Activated CD8-positive, alpha-beta T cell treated with anti-CD3 and anti-CD28 coated beads, Interleukin-2, amount 10 ng/mL, durations not matched to agents 7 days and 5 days (primary cell): ENCODE measurements around the gene GADL1. TPM values are rescaled to one million over a fixed set of nuclear protein-coding genes. Genes with fewer than 3 reads are reported as not detected.

Experiments used
- ATAC-seq: fragments of 150-1000 bp; cut with Tn5 transposase; one replicate; pipeline ENCODE4 v1.10.0; 2021; ENCODE audit warnings: moderate library complexity
- CTCF ChIA-PET: fragments of 350-600 bp; sonication (Branson Sonifier 250); formaldehyde crosslinking; loops from one replicate; lab custom pipeline; 2021; ENCODE audit warnings: antibody characterized with exemption; lab: Charles Lee
- POLR2A ChIA-PET: fragments of 350-600 bp; sonication (Branson Sonifier 250); formaldehyde crosslinking; loops from one replicate; lab custom pipeline; 2021; ENCODE audit warnings: antibody characterized with exemption; lab: Charles Lee
- DNase-seq: peaks from one replicate; pipeline ENCODE4 v3.0.0-alpha.2; 2020
- H3K27ac Mint-ChIP-seq: one replicate; pipeline ENCODE4 v1.8.0; 2021; ENCODE audit warnings: mild to moderate bottlenecking, mixed read lengths
- H3K27me3 Mint-ChIP-seq: one replicate; pipeline ENCODE4 v1.8.0; 2021; ENCODE audit warnings: low read depth, mixed read lengths
- H3K36me3 Mint-ChIP-seq: one replicate; pipeline ENCODE4 v1.8.0; 2021; ENCODE audit warnings: low read depth, mixed read lengths
- H3K4me1 Mint-ChIP-seq: one replicate; pipeline ENCODE4 v1.8.0; 2021; ENCODE audit warnings: low read depth, mixed read lengths
- H3K4me3 Mint-ChIP-seq: one replicate; pipeline ENCODE4 v1.8.0; 2021; ENCODE audit warnings: mild to moderate bottlenecking, mixed read lengths
- H3K9me3 Mint-ChIP-seq: one replicate; pipeline ENCODE4 v1.8.0; 2022; ENCODE audit warnings: mixed read lengths; ENCODE audit not compliant: insufficient read depth
- total RNA-seq, 2 experiments: library from RNA; stranded (reverse); gene quantifications; one replicate each; pipeline ENCODE4 v1.2.3, GENCODE V29; 2021

Gene GADL1
- total RNA-seq, 2 experiments from 2014 or later = not detected

DNA sequence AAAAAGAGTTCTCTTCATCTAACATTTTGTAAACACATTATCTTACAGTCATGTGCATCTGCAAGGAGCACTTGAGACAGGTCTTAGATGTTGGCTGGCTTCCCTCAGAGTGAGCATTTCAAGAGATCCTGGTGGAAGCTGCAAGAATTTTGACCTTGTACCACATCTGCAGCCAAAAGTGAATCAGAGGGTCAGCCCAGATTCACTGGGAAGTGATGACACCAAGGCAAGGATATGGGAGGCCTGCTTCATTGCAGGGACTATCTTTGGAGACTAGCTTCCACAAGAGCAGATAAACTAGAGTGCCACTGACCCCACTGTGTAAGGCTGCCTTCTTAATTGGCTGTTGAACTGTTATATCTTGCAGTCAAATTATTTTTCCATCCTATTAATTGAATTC is 21.3 kb upstream of the GADL1 start:
- ChIA-PET POLR2A (no interaction called here), CTCF (no interaction called here)
- no peak overlapping the region for H3K27ac Mint-ChIP-seq
- no peaks in the 10 kb centered on the region for H3K9me3 Mint-ChIP-seq
- H3K4me1 Mint-ChIP-seq = no peaks in the 10 kb centered on the region
- no peaks in the 10 kb centered on the region for H3K27me3 Mint-ChIP-seq
- no peak overlapping the region for H3K4me3 Mint-ChIP-seq
- no peaks in the 10 kb centered on the region for H3K36me3 Mint-ChIP-seq
- ATAC-seq (no peak), DNase-seq (no peak)

DNA sequence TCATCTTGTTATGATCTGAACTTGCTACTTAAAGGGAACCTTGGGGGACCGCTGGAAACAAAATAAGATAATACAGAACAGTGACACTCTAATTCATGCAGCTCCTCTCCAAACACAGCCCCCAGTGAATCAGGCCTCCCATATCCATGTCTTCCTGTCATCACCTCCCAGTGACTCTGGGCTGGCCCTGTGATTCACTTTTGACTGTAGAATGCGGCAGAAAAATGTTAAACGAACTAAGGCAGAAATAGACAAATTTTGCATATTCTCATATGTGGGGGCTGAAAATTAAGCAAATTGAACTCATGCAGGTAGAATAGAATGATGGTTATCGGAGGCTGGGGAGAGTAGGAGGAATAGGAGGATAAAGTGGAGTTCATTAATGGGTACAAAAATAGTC is 20.2 kb upstream of the GADL1 start:
- CTCF ChIA-PET = no interaction called here
- POLR2A ChIA-PET = no interaction called here
- Mint-ChIP-seq H3K9me3 (no peaks in the 10 kb centered on the region), H3K36me3 (no peaks in the 10 kb centered on the region), H3K4me3 (no peak overlapping the region), H3K27ac (no peak overlapping the region), H3K4me1 (no peaks in the 10 kb centered on the region), H3K27me3 (no peaks in the 10 kb centered on the region)
- DNase-seq (no peak), ATAC-seq (no peak)

DNA sequence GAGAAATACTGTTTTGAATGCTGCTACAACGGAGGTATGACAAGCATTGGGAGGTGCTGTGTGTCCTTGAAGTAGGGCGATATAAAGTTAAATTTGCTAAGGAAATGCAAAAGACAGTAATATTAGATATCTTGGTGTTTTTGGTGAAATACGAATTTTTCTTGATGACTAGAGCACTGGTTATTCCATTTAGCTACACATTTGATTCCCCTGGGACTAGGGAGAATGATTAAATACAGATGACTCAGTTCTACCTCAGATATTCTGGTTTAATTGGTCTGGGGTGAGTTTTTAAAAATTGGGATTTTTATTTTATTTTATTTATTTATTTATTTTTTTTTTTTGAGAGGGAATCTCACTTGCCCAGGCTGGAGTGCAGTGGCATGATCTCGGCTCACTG is 18.7 kb upstream of the GADL1 start:
- Mint-ChIP-seq H3K27ac (no peak overlapping the region), H3K4me1 (no peaks in the 10 kb centered on the region), H3K4me3 (no peak overlapping the region), H3K9me3 (no peaks in the 10 kb centered on the region), H3K27me3 (no peaks in the 10 kb centered on the region), H3K36me3 (no peaks in the 10 kb centered on the region)
- CTCF ChIA-PET = no interaction called here
- DNase-seq (no peak), ATAC-seq (no peak)
- POLR2A ChIA-PET = no interaction called here

DNA sequence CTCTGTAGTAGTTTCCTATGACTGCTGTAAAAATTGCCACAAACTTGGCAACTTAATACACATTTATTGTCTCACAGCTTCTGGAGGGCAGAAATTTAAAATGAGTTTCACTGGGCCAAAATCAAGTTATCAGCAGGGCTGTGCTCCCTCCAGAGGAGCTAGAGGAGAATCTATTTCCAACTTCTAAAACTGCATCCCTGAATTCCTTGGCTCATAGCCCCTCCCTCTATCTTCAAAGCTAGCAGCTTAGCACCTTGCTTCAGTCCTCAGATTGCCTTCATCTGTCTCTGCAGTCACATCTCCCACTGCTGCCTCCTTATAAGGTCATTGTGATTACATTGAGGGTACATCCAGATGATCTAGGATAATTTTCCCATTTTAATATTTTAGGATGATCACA is 17.8 kb upstream of the GADL1 start:
- H3K36me3 Mint-ChIP-seq = no peaks in the 10 kb centered on the region
- no peak for DNase-seq
- no peaks in the 10 kb centered on the region for H3K4me1 Mint-ChIP-seq
- POLR2A ChIA-PET = no interaction called here
- no peaks in the 10 kb centered on the region for H3K9me3 Mint-ChIP-seq
- ATAC-seq = no peak
- CTCF ChIA-PET = no interaction called here
- no peak overlapping the region for H3K4me3 Mint-ChIP-seq
- H3K27ac Mint-ChIP-seq = no peak overlapping the region
- H3K27me3 Mint-ChIP-seq = no peaks in the 10 kb centered on the region

DNA sequence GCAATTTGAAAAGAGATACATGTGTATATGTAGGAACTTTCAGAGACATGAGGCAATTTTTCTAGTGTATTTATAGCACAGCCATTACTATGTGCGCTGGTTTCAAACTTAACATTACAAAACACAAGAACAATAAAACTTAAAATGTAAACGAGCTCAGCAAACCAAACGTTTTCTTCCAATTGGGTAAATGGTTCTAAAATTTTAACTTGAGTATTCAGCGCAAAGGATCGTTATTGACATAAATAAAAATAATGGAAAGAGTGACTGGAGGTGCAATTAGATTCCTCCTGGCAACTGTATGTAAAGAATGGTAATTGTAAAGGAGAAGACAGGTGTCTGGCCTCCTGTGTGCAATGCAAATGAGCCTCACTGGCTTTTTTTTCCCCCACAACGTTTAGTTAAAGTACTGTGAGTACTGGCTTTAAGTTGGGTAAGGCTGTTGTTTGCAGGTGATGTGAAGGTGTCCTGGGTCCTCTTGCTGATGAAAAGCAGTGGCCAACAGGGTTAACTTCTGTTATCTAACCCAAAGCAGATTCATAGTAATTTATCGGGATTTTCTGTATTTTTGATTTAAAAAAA is 14.1 kb upstream of the GADL1 start:
- no peak overlapping the region for H3K4me3 Mint-ChIP-seq
- ATAC-seq = no peak
- POLR2A ChIA-PET = no interaction called here

DNA sequence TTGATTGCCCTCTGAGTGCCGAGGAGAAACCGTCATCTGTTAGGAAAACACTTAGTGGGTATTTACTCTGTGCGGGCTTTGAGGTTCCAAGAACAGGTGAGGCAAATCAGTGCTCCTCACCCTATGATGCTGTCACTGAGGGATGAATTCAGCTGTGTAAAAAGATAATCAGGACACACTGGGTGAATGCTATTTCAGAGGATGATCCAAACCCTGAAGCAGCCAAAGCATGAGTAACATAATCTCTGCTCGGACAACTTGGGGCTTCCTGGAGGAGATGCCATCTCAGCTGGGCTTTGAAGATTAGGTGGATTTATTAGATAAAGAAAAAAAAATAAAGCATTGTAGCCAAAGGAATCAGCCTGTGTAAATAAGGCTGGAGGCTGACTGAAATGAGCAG is 10.5 kb upstream of the GADL1 start:
- no peaks in the 10 kb centered on the region for H3K36me3 Mint-ChIP-seq
- H3K4me1 Mint-ChIP-seq = no peaks in the 10 kb centered on the region
- ATAC-seq (no peak), DNase-seq (no peak)
- CTCF ChIA-PET = no interaction called here
- no peaks in the 10 kb centered on the region for H3K27me3 Mint-ChIP-seq
- H3K9me3 Mint-ChIP-seq = no peaks in the 10 kb centered on the region
- H3K27ac Mint-ChIP-seq = no peak overlapping the region
- POLR2A ChIA-PET = no interaction called here
- H3K4me3 Mint-ChIP-seq = no peak overlapping the region

More for the DNA sequence above, 14.1 kb upstream of the GADL1 start:
- no peak for DNase-seq
- CTCF ChIA-PET = no interaction called here
- H3K27me3 Mint-ChIP-seq = no peaks in the 10 kb centered on the region
- no peaks in the 10 kb centered on the region for H3K9me3 Mint-ChIP-seq
- no peaks in the 10 kb centered on the region for H3K36me3 Mint-ChIP-seq
- H3K4me1 Mint-ChIP-seq = no peaks in the 10 kb centered on the region
- H3K27ac Mint-ChIP-seq = no peak overlapping the region

DNA sequence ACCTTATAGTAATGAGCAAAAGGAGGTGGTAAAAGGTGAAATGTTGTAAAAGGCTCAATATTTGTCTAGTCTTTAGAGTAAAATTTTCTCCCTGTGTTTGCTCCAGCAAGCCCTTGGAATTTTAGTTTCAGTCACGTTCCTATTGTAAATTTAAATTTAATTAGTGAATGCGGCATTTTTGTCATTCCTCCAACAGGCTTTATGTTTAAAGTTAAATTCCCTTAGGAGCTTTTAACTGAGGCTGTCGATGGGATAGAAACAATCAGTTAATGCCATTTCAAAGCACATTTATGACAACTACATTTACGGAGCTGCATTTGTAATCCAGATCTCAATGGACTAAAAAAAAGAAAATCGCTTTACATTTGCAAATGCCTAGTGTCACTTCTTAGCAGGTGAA is 868 bp upstream of the GADL1 start:
- Mint-ChIP-seq H3K27ac (no peak overlapping the region), H3K36me3 (no peaks in the 10 kb centered on the region), H3K27me3 (peaks cover 40% of the 10 kb centered on the region), H3K4me1 (peaks cover 12% of the 10 kb centered on the region), H3K9me3 (no peaks in the 10 kb centered on the region), H3K4me3 (no peak overlapping the region)
- ChIA-PET CTCF (no interaction called here), POLR2A (no interaction called here)
- ATAC-seq (no peak), DNase-seq (no peak)

DNA sequence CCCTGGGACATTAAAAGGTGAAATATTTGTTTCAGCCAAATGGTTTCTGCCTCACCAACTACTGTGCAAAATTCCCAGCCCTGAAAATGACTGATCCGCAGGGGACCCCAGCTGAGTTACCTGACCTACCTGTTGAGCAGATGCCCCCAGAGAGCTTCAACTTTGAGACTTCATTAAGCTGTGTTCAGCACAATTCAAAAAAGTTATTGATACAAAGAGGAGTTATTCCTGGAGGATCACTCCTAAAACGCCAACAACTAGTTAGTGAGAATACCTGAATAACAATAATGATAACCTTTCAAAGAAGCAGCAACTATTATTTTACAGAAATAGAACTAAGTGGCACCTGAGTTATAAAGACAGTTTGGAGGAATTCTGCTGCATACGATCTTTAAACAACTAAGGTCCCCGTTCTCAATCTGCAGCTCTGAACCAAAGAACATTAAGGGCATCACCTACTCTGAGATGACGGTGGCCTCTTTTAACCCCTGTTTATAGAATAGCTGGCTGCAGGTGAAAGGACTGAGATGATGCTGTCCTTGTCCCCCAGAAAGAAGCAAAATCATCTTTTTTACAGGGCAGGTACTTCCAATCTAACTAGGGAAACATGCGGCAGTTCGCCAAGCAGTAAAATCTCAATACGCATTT is 659 bp downstream of the GADL1 start:
- no peak overlapping the region for H3K27ac Mint-ChIP-seq
- H3K4me3 Mint-ChIP-seq = peak overlapping the region; percentile 67
- ChIA-PET CTCF (no interaction called here), POLR2A (no interaction called here)
- no peak for DNase-seq
- H3K4me1 Mint-ChIP-seq = peaks cover 12% of the 10 kb centered on the region
- H3K27me3 Mint-ChIP-seq = peaks cover 44% of the 10 kb centered on the region
- no peaks in the 10 kb centered on the region for H3K36me3 Mint-ChIP-seq
- no peak for ATAC-seq
- no peaks in the 10 kb centered on the region for H3K9me3 Mint-ChIP-seq

DNA sequence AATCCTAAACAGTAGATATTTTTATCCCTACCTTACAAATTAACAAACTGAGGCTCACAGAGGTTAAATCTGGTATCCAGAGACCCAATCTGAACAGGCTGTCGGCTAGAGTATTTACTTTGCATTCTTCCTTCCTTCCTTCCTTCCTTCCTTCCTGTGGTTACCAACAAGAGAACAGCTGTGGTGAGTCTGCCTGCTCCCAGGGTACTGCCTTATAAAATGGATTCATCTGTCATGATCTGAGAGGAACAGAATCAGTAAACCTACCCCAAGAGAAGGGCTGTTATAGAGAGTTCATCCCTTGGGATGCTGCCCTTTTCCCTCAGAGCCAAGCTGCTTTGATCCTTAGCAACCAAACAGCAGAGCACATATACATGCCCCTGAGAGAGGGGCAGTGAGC is 3.6 kb downstream of the GADL1 start:
- Mint-ChIP-seq H3K36me3 (no peaks in the 10 kb centered on the region), H3K4me3 (no peak overlapping the region), H3K27me3 (peaks cover 45% of the 10 kb centered on the region), H3K9me3 (no peaks in the 10 kb centered on the region), H3K27ac (no peak overlapping the region), H3K4me1 (peaks cover 12% of the 10 kb centered on the region)
- DNase-seq = no peak
- no peak for ATAC-seq
- CTCF ChIA-PET = no interaction called here
- POLR2A ChIA-PET = no interaction called here

DNA sequence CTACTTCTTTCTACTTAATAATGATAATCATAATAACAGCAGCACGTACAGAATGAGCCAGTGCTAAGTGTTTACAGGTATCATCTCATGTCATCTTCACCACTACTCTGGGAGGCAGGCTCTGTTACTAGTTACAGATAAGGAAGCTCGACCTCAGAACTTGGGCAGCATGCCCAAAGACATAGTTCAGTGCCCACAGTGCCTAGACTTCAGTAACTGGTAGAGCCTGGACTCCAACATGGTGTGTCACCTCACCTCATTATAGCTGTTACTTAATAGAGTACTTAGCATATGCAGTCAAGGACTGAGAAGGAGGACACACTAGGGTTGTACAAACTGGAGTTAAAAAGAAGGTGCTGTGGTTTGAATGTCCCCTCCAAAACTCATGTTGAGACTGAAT is 7.6 kb downstream of the GADL1 start:
- H3K36me3 Mint-ChIP-seq = no peaks in the 10 kb centered on the region
- no peak for DNase-seq
- ChIA-PET CTCF (no interaction called here), POLR2A (no interaction called here)
- peaks cover 23% of the 10 kb centered on the region for H3K27me3 Mint-ChIP-seq
- no peak overlapping the region for H3K4me3 Mint-ChIP-seq
- peaks cover 8% of the 10 kb centered on the region for H3K4me1 Mint-ChIP-seq
- H3K9me3 Mint-ChIP-seq = no peaks in the 10 kb centered on the region
- ATAC-seq = no peak
- H3K27ac Mint-ChIP-seq = no peak overlapping the region

DNA sequence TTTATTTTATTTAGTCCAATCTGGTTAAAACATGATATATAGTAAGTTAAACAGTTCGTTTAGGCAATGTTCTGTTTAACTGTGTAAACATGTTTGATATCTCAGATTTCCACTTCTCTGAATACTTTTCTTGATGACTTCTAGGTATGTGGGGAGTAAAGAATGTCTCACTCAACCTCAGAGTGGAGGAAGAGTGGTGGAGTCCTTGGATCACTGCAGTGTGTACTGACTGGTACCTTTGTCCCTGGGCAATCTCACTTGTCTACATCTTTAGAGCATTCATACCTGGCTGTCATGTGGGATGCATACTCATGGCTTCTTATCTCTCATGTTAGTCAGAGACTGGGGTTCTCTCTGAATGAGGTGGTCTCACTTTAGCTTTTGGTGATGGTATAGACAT is 15.6 kb downstream of the GADL1 start:
- Mint-ChIP-seq H3K9me3 (no peaks in the 10 kb centered on the region), H3K4me1 (no peaks in the 10 kb centered on the region), H3K36me3 (no peaks in the 10 kb centered on the region), H3K27ac (no peak overlapping the region), H3K4me3 (no peak overlapping the region), H3K27me3 (peaks cover 6% of the 10 kb centered on the region)
- ATAC-seq (no peak), DNase-seq (no peak)
- ChIA-PET POLR2A (no interaction called here), CTCF (no interaction called here)

DNA sequence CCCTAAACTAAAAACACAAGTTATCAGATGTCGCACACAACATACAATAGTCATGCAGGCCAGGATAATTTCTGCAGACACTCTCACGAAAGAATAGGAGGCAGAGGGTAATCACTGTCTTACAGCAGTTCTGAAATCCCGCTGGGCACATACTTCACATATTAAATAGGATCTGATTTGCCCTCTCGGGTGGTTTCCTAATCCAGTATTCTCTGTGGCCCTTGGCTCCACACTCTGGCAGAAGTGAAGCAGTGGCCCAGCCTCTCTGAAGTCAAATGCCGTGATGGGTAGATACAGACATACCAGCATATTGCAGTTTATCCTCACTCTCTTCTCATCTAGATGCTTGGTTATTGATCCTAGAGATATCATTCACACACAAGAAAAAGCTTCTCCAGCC is 19.0 kb downstream of the GADL1 start:
- Mint-ChIP-seq H3K4me3 (no peak overlapping the region), H3K36me3 (no peaks in the 10 kb centered on the region), H3K4me1 (no peaks in the 10 kb centered on the region), H3K27me3 (peaks cover 7% of the 10 kb centered on the region), H3K9me3 (no peaks in the 10 kb centered on the region), H3K27ac (no peak overlapping the region)
- ATAC-seq (no peak), DNase-seq (no peak)
- ChIA-PET CTCF (interaction anchor here (1.7 kb wide), 1 partner anchor 124 kb away, joined by 3 read pairs; no protein-coding TSS in a partner anchor), POLR2A (no interaction called here)

DNA sequence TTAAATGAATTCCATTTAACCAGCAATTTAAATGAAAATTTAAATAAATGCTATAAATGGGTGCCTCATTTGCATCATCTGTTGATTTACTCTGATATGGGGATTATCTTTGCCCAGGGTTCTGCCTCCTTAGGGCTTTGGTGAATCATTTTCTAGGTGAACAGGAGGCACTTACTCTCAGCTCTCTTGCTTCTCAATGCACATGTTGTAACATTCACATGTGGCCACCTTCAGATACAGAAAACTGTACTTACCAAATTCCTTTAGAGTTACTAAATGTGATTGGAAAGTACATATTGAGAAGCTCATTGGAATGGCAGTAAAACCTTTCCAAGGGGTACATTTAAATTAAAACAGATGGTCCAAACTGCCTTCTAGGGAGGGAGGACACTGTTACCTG is 20.8 kb downstream of the GADL1 start:
- Mint-ChIP-seq H3K4me3 (no peak overlapping the region), H3K4me1 (no peaks in the 10 kb centered on the region), H3K27ac (no peak overlapping the region), H3K27me3 (peaks cover 7% of the 10 kb centered on the region), H3K9me3 (no peaks in the 10 kb centered on the region), H3K36me3 (no peaks in the 10 kb centered on the region)
- CTCF ChIA-PET = interaction anchor here (0.6 kb wide), 1 partner anchor 134 kb away, joined by 3 read pairs; no protein-coding TSS in a partner anchor
- POLR2A ChIA-PET = no interaction called here
- DNase-seq = no peak
- no peak for ATAC-seq
